Cardiac muscle cell (in vitro differentiated cells and primary cell): ENCODE measurements around the gene ST6GALNAC1. TPM values are rescaled to one million over a fixed set of nuclear protein-coding genes. Genes with fewer than 3 reads are reported as not detected.

Experiments used
- DNase-seq, 2 donors: peaks; one replicate each; pipeline versions ENCODE4 v3.0.0 to v3.0.0-alpha.2; 2010 to 2017; ENCODE audit warnings: low read depth in 1 of 2, low spot score in 1 of 2
- H3K27ac ChIP-seq: fragments of 200-600 bp; sonication (generic); 2 replicates; pipeline ENCODE4 v1.5.1; 2016
- H3K27me3 ChIP-seq: fragments of 200-600 bp; sonication (generic); 2 replicates; pipeline ENCODE4 v1.6.0; 2016; ENCODE audit warnings: control low read depth
- H3K36me3 ChIP-seq: fragments of 200-600 bp; sonication (generic); 2 replicates; pipeline ENCODE4 v1.5.1; 2016; ENCODE audit warnings: control low read depth
- H3K4me1 ChIP-seq: fragments of 200-600 bp; sonication (generic); 2 replicates; pipeline ENCODE4 v1.8.1; 2017; ENCODE audit warnings: low read depth, mild to moderate bottlenecking, mixed run types
- H3K4me3 ChIP-seq: fragments of 200-600 bp; sonication (generic); 2 replicates; pipeline ENCODE4 v1.5.1; 2016; ENCODE audit warnings: mild to moderate bottlenecking
- H3K9me3 ChIP-seq: fragments of 200-600 bp; sonication (generic); 2 replicates; pipeline ENCODE4 v1.5.1; 2017; ENCODE audit warnings: low read depth, mild to moderate bottlenecking, control low read depth
- polyA plus RNA-seq: library from polyadenylated mRNA; unstranded; fragments of >200 nt; fragmentation: Nextera tagmentation; extraction: Ambion mirVana; gene quantifications from 2 replicates; pipeline ENCODE4 v1.2.1, GENCODE V29; 2016
- total RNA-seq: library from RNA; depleted of rRNA; stranded (reverse); fragments of >200 nt; gene quantifications from 2 replicates; pipeline ENCODE4 v1.2.3, GENCODE V29; 2016
- TF ChIP-seq, protein P1 (sequence below): IDR thresholded peaks from 2 replicates; pipeline ENCODE4 v1.5.1; 2012; ENCODE audit warnings: low read depth, mild to moderate bottlenecking, low read length

Gene ST6GALNAC1
- total and polyA plus RNA-seq, 2 experiments from 2014 or later = not detected

GRCh38 chr17:76577876-76578275, 65.7 kb downstream of the ST6GALNAC1 start:
- no peak overlapping the region for H3K27ac ChIP-seq
- H3K27me3 ChIP-seq = peaks cover 5% of the 10 kb centered on the region
- no peaks in the 10 kb centered on the region for H3K4me1 ChIP-seq
- no peak for DNase-seq
- no peaks in the 10 kb centered on the region for H3K36me3 ChIP-seq
- TF ChIP-seq, protein P1, sequence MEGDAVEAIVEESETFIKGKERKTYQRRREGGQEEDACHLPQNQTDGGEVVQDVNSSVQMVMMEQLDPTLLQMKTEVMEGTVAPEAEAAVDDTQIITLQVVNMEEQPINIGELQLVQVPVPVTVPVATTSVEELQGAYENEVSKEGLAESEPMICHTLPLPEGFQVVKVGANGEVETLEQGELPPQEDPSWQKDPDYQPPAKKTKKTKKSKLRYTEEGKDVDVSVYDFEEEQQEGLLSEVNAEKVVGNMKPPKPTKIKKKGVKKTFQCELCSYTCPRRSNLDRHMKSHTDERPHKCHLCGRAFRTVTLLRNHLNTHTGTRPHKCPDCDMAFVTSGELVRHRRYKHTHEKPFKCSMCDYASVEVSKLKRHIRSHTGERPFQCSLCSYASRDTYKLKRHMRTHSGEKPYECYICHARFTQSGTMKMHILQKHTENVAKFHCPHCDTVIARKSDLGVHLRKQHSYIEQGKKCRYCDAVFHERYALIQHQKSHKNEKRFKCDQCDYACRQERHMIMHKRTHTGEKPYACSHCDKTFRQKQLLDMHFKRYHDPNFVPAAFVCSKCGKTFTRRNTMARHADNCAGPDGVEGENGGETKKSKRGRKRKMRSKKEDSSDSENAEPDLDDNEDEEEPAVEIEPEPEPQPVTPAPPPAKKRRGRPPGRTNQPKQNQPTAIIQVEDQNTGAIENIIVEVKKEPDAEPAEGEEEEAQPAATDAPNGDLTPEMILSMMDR = no peak
- no peak overlapping the region for H3K4me3 ChIP-seq
- H3K9me3 ChIP-seq = no peaks in the 10 kb centered on the region

GRCh38 chr17:76576189-76576588, 67.4 kb downstream of the ST6GALNAC1 start:
- no peaks in the 10 kb centered on the region for H3K4me1 ChIP-seq
- H3K36me3 ChIP-seq = no peaks in the 10 kb centered on the region
- no peaks in the 10 kb centered on the region for H3K9me3 ChIP-seq
- no peak overlapping the region for H3K4me3 ChIP-seq
- no peaks in the 10 kb centered on the region for H3K27me3 ChIP-seq
- H3K27ac ChIP-seq = no peak overlapping the region
- TF ChIP-seq, protein P1 = no peak
- DNase-seq = no peak

DNA sequence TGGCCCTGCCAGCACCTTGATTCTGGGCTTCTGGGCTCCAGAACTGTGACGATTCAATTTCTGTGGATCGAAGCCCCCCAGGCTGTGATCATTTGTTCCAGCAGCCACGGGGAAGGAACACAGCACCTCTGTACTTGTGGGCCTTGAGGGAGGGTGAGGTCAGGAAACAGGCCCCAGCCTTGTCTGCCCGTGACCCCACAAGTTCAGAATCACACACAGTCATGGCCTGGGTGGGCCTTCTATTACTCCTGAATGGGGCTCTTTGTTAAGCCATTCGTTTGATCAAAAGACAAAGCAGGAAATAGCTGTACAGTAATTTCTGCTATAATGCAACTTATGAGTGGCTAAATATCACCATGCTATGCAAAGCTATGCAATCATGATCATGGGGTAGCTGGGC, 68.0 kb downstream of the ST6GALNAC1 start:
- Histone ChIP-seq H3K4me1 (no peaks in the 10 kb centered on the region), H3K36me3 (no peaks in the 10 kb centered on the region), H3K27ac (no peak overlapping the region), H3K9me3 (no peaks in the 10 kb centered on the region), H3K27me3 (no peaks in the 10 kb centered on the region), H3K4me3 (no peak overlapping the region)
- TF ChIP-seq, protein P1 = no peak
- no peak for DNase-seq

Other genes starting within 250 kb of the ST6GALNAC1 start
- 44.9 and 62.6 TPM in 2 replicates for gene UBE2O, start 190.6 kb downstream of the ST6GALNAC1 start, total RNA-seq
- gene UBE2O, start 190.6 kb downstream of the ST6GALNAC1 start, polyA plus RNA-seq = 28.5 and 31.9 TPM in 2 replicates
- gene AANAT, start 176.2 kb downstream of the ST6GALNAC1 start, total RNA-seq = 0.28 and 0.33 TPM in 2 replicates
- gene AANAT, start 176.2 kb downstream of the ST6GALNAC1 start, polyA plus RNA-seq = 2.1 TPM in 1 of 2 replicates, not detected in the other
- gene RHBDF2, start 142.3 kb downstream of the ST6GALNAC1 start, total RNA-seq = 6.8 and 18.7 TPM in 2 replicates
- 8.7 and 9.5 TPM in 2 replicates for gene RHBDF2, start 142.3 kb downstream of the ST6GALNAC1 start, polyA plus RNA-seq
- gene CYGB, start 106.0 kb downstream of the ST6GALNAC1 start, total RNA-seq = 7.4 and 10.3 TPM in 2 replicates
- 3.5 and 11.9 TPM in 2 replicates for gene CYGB, start 106.0 kb downstream of the ST6GALNAC1 start, polyA plus RNA-seq
- 7.3 and 7.7 TPM in 2 replicates for gene PRCD, start 103.7 kb downstream of the ST6GALNAC1 start, total RNA-seq
- 13.3 and 14.4 TPM in 2 replicates for gene PRCD, start 103.7 kb downstream of the ST6GALNAC1 start, polyA plus RNA-seq
- gene ST6GALNAC2, start 57.9 kb downstream of the ST6GALNAC1 start, total RNA-seq = 0.11 and 1.0 TPM in 2 replicates
- 0.27 and 0.88 TPM in 2 replicates for gene ST6GALNAC2, start 57.9 kb downstream of the ST6GALNAC1 start, polyA plus RNA-seq
- 101 and 123 TPM in 2 replicates for gene MXRA7, start 67.2 kb upstream of the ST6GALNAC1 start, total RNA-seq
- 164 and 178 TPM in 2 replicates for gene MXRA7, start 67.2 kb upstream of the ST6GALNAC1 start, polyA plus RNA-seq
- gene JMJD6, start 82.8 kb upstream of the ST6GALNAC1 start, total RNA-seq = 23.5 and 25.1 TPM in 2 replicates
- 25.3 and 33.6 TPM in 2 replicates for gene JMJD6, start 82.8 kb upstream of the ST6GALNAC1 start, polyA plus RNA-seq
- gene METTL23, start 83.1 kb upstream of the ST6GALNAC1 start, total RNA-seq = 47.6 and 62.0 TPM in 2 replicates
- gene METTL23, start 83.1 kb upstream of the ST6GALNAC1 start, polyA plus RNA-seq = 77.9 and 83.0 TPM in 2 replicates
- gene SRSF2, start 93.6 kb upstream of the ST6GALNAC1 start, total RNA-seq = 398 and 520 TPM in 2 replicates
- gene SRSF2, start 93.6 kb upstream of the ST6GALNAC1 start, polyA plus RNA-seq = 217 and 265 TPM in 2 replicates
- gene MFSD11, start 94.4 kb upstream of the ST6GALNAC1 start, total RNA-seq = 45.8 and 69.2 TPM in 2 replicates
- 55.6 and 68.1 TPM in 2 replicates for gene MFSD11, start 94.4 kb upstream of the ST6GALNAC1 start, polyA plus RNA-seq
- 0.48 and 0.81 TPM in 2 replicates for gene MGAT5B, start 224.6 kb upstream of the ST6GALNAC1 start, total RNA-seq
- gene MGAT5B, start 224.6 kb upstream of the ST6GALNAC1 start, polyA plus RNA-seq = 0.86 and 0.94 TPM in 2 replicates